ENCODE data around the gene PCSK2.
A peak's percentile ranks its signal among the peaks of the same experiment; 100 is the strongest.

PCSK2 gene

GRCh38 chr20:17403461-17403860 is 176.6 kb downstream of the PCSK2 start:
- no peak for DNase-seq

- no peak for DNase-seq
Measured at GRCh38 chr20:17406051-17406590, 179.3 kb downstream of the PCSK2 start.

- no peak for DNase-seq
Measured at GRCh38 chr20:17407550-17407949, 180.7 kb downstream of the PCSK2 start.

GRCh38 chr20:17417225-17417624 is 190.4 kb downstream of the PCSK2 start:
- no peak for DNase-seq

GRCh38 chr20:17418737-17419136 is 191.9 kb downstream of the PCSK2 start:
- no peak for DNase-seq

- no peak for DNase-seq
Measured at GRCh38 chr20:17419479-17420041, 192.7 kb downstream of the PCSK2 start.

GRCh38 chr20:17421493-17421892 is 194.7 kb downstream of the PCSK2 start:
- DNase-seq: no peak

- no peak for DNase-seq
Measured at GRCh38 chr20:17423782-17424181, 196.9 kb downstream of the PCSK2 start.

- no peak for DNase-seq
Measured at GRCh38 chr20:17427638-17428037, 200.8 kb downstream of the PCSK2 start.

- DNase-seq: no peak
Measured at GRCh38 chr20:17430125-17430950, 203.5 kb downstream of the PCSK2 start.

GRCh38 chr20:17431621-17432364 is 205.0 kb downstream of the PCSK2 start:
- DNase-seq: peak; percentile 40

- DNase-seq: no peak
Measured at GRCh38 chr20:17436664-17437063, 209.8 kb downstream of the PCSK2 start.

- no peak for DNase-seq
Measured at GRCh38 chr20:17437251-17437650, 210.4 kb downstream of the PCSK2 start.

GRCh38 chr20:17438436-17439039 is 211.7 kb downstream of the PCSK2 start:
- DNase-seq: no peak

- no peak for DNase-seq
Measured at GRCh38 chr20:17439616-17440296, 212.9 kb downstream of the PCSK2 start.

GRCh38 chr20:17441745-17442144 is 214.9 kb downstream of the PCSK2 start:
- DNase-seq: no peak

GRCh38 chr20:17442588-17442987 is 215.7 kb downstream of the PCSK2 start:
- DNase-seq: no peak

- no peak for DNase-seq
Measured at GRCh38 chr20:17443131-17443858, 216.5 kb downstream of the PCSK2 start.

- no peak for DNase-seq
Measured at GRCh38 chr20:17444091-17444490, 217.3 kb downstream of the PCSK2 start.

- no peak for DNase-seq
Measured at GRCh38 chr20:17445543-17445942, 218.7 kb downstream of the PCSK2 start.

- no peak for DNase-seq
Measured at GRCh38 chr20:17446171-17446570, 219.3 kb downstream of the PCSK2 start.

GRCh38 chr20:17448071-17448470 is 221.2 kb downstream of the PCSK2 start:
- no peak for DNase-seq
